Fibroblast of pulmonary artery (primary cell): ENCODE results near the gene RSAD2.

Experiments
- DNase-seq: peaks from one replicate; pipeline ENCODE4 v3.0.0-alpha.2; 2010; ENCODE audit warnings: low read depth
- H3K4me3 ChIP-seq: replicated peaks from 2 replicates; pipeline ENCODE4 v1.5.1; 2011; ENCODE audit warnings: low read depth, mild to moderate bottlenecking, control low read depth, low read length, moderate library complexity
- TF ChIP-seq, protein P1 (sequence below): IDR thresholded peaks from 2 replicates; pipeline ENCODE4 v1.5.1; 2011; ENCODE audit warnings: mild to moderate bottlenecking, control low read depth, low read length, inconsistent platforms; ENCODE audit errors: missing control alignments

The RSAD2 gene

DNA sequence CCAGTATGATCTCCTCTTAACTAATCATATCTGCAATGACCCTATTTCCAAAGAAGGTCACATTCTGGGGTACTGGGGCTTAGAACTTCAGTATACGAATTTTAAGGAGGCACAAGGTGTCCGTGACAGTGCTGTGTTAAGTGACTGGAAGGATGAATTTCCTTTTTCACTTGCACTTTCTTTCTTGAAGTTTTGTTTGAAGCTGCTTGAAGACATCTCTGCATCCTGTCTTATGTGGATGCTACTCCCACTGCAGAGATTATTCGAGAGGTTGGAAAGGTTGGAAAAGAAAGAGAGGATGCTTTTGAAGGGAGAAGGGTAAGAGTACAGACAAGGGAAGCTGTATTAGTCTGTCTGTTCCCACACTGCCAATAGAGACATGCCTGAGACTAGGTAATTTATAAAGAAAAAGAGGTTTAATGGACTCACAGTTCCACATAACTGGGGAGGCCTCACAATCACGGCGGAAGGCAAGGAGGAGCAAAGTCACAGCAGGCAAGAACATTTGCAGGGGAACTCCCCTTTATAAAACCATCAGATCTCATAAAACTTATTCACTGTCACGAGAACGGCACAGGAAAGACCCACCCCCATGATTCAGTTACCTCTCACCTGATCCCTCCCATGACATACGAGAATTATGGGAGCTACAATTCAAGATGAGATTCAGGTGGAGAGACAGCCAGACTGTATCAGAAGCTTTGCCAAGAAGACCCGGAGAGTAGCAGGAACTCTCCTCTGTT, 36.0 kb downstream of the RSAD2 start:
- TF ChIP-seq, protein P1, sequence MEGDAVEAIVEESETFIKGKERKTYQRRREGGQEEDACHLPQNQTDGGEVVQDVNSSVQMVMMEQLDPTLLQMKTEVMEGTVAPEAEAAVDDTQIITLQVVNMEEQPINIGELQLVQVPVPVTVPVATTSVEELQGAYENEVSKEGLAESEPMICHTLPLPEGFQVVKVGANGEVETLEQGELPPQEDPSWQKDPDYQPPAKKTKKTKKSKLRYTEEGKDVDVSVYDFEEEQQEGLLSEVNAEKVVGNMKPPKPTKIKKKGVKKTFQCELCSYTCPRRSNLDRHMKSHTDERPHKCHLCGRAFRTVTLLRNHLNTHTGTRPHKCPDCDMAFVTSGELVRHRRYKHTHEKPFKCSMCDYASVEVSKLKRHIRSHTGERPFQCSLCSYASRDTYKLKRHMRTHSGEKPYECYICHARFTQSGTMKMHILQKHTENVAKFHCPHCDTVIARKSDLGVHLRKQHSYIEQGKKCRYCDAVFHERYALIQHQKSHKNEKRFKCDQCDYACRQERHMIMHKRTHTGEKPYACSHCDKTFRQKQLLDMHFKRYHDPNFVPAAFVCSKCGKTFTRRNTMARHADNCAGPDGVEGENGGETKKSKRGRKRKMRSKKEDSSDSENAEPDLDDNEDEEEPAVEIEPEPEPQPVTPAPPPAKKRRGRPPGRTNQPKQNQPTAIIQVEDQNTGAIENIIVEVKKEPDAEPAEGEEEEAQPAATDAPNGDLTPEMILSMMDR = no peak
- H3K4me3 ChIP-seq = no peak overlapping the region
- no peak for DNase-seq

DNA sequence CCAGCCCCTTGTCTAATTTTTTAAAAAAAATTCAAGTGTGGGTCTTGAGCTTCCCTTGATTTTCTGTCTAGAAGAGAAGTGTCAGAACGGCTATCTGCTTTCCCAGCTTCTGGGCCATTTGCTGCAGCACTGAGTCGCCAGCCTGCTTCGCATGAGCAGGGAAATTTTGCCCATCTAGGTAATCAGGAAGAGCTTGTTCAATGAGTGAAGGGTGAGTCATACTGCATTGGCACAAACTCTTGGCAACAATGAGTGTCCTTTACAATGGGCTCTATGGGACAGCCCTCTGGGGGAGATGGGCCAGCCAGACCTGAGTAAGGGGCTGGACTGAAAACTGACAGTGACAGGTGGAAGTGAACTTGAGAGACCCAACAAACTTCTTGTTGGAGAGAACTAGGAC, 37.3 kb downstream of the RSAD2 start:
- TF ChIP-seq, protein P1 = no peak
- peak; percentile 42 for DNase-seq
- no peak overlapping the region for H3K4me3 ChIP-seq

DNA sequence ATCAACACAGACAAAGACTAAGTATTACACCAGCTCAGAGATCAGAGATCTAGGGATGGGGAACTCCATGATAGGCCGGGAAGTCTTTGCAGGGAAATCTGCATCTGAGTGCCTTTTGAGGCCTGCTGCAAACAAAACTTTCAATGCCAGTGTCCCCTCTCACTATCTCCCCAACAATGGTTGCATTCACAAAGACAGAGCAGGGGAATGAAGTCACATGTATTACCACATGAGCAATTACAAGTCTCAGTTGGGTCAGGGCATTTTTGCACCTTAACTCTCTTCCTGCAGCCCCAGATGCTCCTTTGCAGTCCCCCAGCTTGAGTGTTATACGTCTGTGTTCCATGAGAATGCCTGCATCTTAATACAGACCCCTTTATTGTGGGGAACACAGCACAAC, 37.8 kb downstream of the RSAD2 start:
- DNase-seq = no peak
- H3K4me3 ChIP-seq = no peak overlapping the region
- TF ChIP-seq, protein P1 = no peak

DNA sequence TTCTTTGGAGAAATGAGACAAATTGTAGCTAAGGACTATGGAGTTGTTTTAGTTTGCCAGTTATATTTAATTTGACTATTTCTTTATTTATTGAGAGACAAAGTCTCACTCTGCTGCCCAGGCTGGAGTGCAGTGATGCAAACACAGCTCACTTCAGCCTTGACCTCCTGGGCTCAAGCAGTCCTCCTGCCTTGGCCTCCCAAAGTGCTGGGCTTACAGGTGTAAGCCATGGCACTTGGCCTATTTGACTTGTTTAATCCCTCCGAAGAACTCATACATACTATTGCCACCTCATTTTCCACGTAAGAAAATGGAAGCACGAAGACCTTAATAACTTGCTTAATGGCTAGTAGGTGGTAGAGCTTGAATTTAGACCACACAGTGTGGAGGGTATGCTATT, 38.6 kb downstream of the RSAD2 start:
- TF ChIP-seq, protein P1 = no peak
- no peak overlapping the region for H3K4me3 ChIP-seq
- no peak for DNase-seq

DNA sequence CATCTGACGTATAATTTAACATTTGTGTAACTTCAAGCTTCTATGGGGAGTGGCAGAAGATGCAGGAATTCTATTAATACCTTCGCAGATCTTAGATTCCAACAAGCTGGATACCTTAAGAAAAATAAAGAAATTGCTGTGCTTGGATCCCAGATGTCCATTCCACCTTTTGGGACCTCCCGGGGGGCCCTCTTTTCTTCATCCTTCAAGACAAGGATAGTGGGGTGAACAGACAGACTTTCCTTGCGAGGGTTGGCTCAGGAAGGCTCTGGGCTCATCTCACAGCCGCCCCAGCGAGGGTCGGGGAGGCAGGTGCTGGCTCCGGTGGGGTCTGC, 39.1 kb downstream of the RSAD2 start:
- peak overlapping the region; percentile 34 for H3K4me3 ChIP-seq
- TF ChIP-seq, protein P1 = no peak
- DNase-seq = no peak

DNA sequence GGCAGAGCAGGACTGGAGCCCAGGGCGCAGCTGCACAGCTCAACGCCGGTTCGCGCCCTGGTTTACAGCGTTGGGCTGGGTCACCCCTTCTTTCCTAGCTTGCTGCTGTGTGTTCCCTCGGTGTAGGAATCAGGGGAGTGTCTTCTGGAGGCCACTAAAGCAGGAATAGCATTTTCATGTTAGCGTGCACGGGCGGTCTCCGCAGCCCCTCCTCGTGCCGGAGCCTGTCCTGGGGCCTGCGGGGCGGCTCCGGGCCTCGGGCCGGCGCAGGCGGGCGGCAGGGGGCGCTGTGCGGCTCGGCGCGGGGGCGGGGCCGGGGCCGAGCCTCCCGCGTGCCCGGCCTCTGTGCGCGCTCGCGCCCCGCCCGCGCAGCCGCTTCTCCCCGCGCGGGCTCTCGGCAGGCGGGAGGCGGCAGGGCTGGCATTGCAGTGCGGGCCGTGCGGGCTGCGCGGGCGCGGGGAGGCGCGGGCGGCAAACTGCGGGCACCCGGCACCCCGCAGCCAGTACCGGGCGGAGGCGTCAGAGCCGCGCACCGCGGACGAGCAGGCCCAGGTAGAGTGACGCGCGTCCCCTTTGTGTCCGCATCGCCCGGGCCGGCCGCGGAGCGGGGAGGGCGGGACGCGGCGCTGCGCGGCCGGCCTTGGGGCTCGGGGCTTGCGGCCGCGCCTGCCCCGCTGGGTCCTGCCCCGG, 39.6 kb downstream of the RSAD2 start, which contains the start of gene RNF144A:
TSS of gene RNF144A (plus strand) at position 342 of the 690 bp plus-strand sequence. CDS start 79,515 bp downstream, outside the sequence.
- peak within 1 kb of the TSS; percentile 61 for H3K4me3 ChIP-seq
- DNase-seq = peak; percentile 48
- TF ChIP-seq, protein P1 = no peak
